ENCODE measurements around the gene BCORL1. TPM values are rescaled to one million over a fixed set of nuclear protein-coding genes. Genes with fewer than 3 reads are reported as not detected.

Gene BCORL1
- total RNA-seq, 1 experiment from 2014 or later = 2.5 TPM

DNA sequence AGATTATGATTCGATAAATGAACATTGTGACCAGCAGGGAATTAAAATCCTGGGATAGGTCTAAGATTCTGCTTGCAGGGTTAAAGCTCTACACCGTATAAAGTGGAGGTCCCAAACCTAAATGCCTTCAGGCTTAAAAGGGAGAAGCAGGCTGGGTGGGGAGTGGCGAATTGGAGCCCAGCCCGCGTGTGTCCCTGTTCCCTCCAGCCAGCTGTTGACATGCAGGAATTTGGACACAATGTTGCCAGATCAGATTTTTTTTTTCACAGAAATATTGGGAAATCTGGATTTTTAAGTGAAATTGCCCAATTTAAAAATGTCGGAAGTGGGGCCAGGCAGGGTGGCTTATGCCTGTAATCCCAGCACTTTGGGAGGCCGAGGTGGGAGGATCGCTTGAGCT is 67.4 kb downstream of the BCORL1 start:
- no peaks in the 10 kb centered on the region for H3K36me3 ChIP-seq (replicated peaks; ENCODE audit: control insufficient read depth, insufficient read depth, low read length)
- H3K27me3 ChIP-seq (ENCODE audit: control insufficient read depth, insufficient read depth, low read length) = no peaks in the 10 kb centered on the region
- no peak overlapping the region for H3K4me3 ChIP-seq (ENCODE audit: insufficient read depth, low read depth, low read length)
- no peak for DNase-seq

GRCh38 chrX:130051176-130051845 is 68.9 kb downstream of the BCORL1 start:
- no peak for DNase-seq
- Histone ChIP-seq H3K4me3 (ENCODE audit: insufficient read depth, low read depth, low read length) (no peak overlapping the region), H3K27me3 (ENCODE audit: control insufficient read depth, insufficient read depth, low read length) (no peaks in the 10 kb centered on the region), H3K36me3 (replicated peaks; ENCODE audit: control insufficient read depth, insufficient read depth, low read length) (no peaks in the 10 kb centered on the region)

DNA sequence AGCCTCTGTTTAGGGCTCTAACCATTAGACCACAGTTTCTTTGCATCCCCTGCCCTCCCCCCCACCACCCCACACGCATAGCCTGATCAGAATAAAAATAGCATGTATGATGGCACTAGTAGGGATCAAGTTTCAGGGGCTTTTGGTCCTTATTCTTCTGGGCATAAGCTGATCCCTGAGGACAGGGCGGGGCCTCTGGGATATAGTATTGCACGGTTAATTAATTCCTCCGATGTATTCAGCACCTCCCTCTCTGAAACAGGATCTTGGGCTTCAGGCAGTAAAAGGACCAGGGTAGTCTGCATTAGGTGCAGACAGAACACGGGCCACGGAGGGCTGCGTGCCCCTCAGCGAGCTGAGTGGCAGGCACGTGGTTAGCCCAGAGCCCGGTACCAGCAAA is 70.8 kb downstream of the BCORL1 start:
- Histone ChIP-seq H3K27me3 (ENCODE audit: control insufficient read depth, insufficient read depth, low read length) (peaks cover 1% of the 10 kb centered on the region), H3K4me3 (ENCODE audit: insufficient read depth, low read depth, low read length) (no peak overlapping the region), H3K36me3 (replicated peaks; ENCODE audit: control insufficient read depth, insufficient read depth, low read length) (no peaks in the 10 kb centered on the region)
- DNase-seq = no peak

DNA sequence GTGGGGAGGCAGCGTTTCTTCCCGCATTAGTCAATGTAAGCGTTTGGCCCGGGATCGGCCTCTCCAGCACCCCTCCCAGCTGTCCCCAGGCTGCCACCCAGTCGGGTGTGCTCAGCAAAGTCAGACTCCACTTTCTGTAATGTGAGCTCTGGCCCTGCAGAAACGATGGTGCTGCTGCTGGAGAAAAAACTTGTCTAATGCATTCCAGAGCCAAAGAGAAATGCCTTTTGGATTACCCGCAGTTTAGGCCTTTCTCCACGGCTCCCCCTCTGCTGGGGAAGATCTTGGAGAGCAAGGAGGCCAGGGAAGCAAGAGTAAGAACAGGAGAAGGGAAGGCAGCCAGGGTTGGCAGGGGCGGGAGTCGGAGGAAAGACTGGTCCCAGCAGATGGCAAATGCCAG is 72.7 kb downstream of the BCORL1 start:
- H3K4me3 ChIP-seq (ENCODE audit: insufficient read depth, low read depth, low read length) = no peak overlapping the region
- DNase-seq = peak; percentile 58
- no peaks in the 10 kb centered on the region for H3K36me3 ChIP-seq (replicated peaks; ENCODE audit: control insufficient read depth, insufficient read depth, low read length)
- H3K27me3 ChIP-seq (ENCODE audit: control insufficient read depth, insufficient read depth, low read length) = peaks cover 19% of the 10 kb centered on the region

GRCh38 chrX:130055899-130056298 is 73.5 kb downstream of the BCORL1 start:
- DNase-seq = peak; percentile 81
- Histone ChIP-seq H3K4me3 (ENCODE audit: insufficient read depth, low read depth, low read length) (no peak overlapping the region), H3K36me3 (replicated peaks; ENCODE audit: control insufficient read depth, insufficient read depth, low read length) (no peaks in the 10 kb centered on the region), H3K27me3 (ENCODE audit: control insufficient read depth, insufficient read depth, low read length) (peaks cover 23% of the 10 kb centered on the region)

GRCh38 chrX:130057209-130057608 is 74.8 kb downstream of the BCORL1 start:
- H3K4me3 ChIP-seq (ENCODE audit: insufficient read depth, low read depth, low read length) = no peak overlapping the region
- no peaks in the 10 kb centered on the region for H3K36me3 ChIP-seq (replicated peaks; ENCODE audit: control insufficient read depth, insufficient read depth, low read length)
- DNase-seq = peak; percentile 77
- peaks cover 36% of the 10 kb centered on the region for H3K27me3 ChIP-seq (ENCODE audit: control insufficient read depth, insufficient read depth, low read length)

GRCh38 chrX:130058652-130059051 is 76.2 kb downstream of the BCORL1 start:
- Histone ChIP-seq H3K4me3 (ENCODE audit: insufficient read depth, low read depth, low read length) (no peak overlapping the region), H3K27me3 (ENCODE audit: control insufficient read depth, insufficient read depth, low read length) (peaks cover 36% of the 10 kb centered on the region), H3K36me3 (replicated peaks; ENCODE audit: control insufficient read depth, insufficient read depth, low read length) (no peaks in the 10 kb centered on the region)
- DNase-seq = no peak

- Histone ChIP-seq H3K36me3 (replicated peaks; ENCODE audit: control insufficient read depth, insufficient read depth, low read length) (no peaks in the 10 kb centered on the region), H3K27me3 (ENCODE audit: control insufficient read depth, insufficient read depth, low read length) (peaks cover 36% of the 10 kb centered on the region), H3K4me3 (ENCODE audit: insufficient read depth, low read depth, low read length) (peak overlapping the region; percentile 58)
- peak; percentile 99 for DNase-seq
Measured at GRCh38 chrX:130060122-130061069, 78.0 kb downstream of the BCORL1 start.

GRCh38 chrX:130066975-130067615 is 84.7 kb downstream of the BCORL1 start:
- H3K4me3 ChIP-seq (ENCODE audit: insufficient read depth, low read depth, low read length) = no peak overlapping the region
- H3K36me3 ChIP-seq (replicated peaks; ENCODE audit: control insufficient read depth, insufficient read depth, low read length) = no peaks in the 10 kb centered on the region; the same call in 1 of the 2 replicates
- peaks cover 1% of the 10 kb centered on the region for H3K27me3 ChIP-seq (ENCODE audit: control insufficient read depth, insufficient read depth, low read length)
- DNase-seq = peak; percentile 46

- no peaks in the 10 kb centered on the region for H3K27me3 ChIP-seq (ENCODE audit: control insufficient read depth, insufficient read depth, low read length)
- no peak overlapping the region for H3K4me3 ChIP-seq (ENCODE audit: insufficient read depth, low read depth, low read length)
- H3K36me3 ChIP-seq (replicated peaks; ENCODE audit: control insufficient read depth, insufficient read depth, low read length) = no peaks in the 10 kb centered on the region; the same call in 1 of the 2 replicates
- DNase-seq = peak; percentile 44
Measured at GRCh38 chrX:130071611-130072344, 89.3 kb downstream of the BCORL1 start.

DNA sequence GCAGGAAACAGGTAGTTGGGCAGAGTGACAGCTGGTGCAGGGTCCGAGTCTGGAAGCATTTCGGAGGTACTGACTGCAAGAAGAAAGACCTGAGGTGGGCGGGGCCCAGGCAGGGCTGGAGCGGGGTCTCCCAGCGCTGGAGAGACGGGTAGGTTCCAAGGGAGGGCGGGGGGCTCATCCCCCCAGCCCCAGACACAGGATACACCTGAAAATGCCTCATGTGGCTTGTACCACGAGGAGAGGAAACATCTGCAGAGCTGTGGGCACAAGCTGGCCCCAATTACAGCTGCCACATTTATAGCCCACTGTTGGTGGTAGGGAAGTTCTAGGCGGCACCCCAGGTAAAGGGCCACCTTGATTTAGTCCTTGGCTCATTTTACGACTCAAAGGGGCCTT is 89.9 kb downstream of the BCORL1 start:
- Histone ChIP-seq H3K4me3 (ENCODE audit: insufficient read depth, low read depth, low read length) (no peak overlapping the region), H3K36me3 (replicated peaks; ENCODE audit: control insufficient read depth, insufficient read depth, low read length) (no peaks in the 10 kb centered on the region; the same call in 1 of the 2 replicates), H3K27me3 (ENCODE audit: control insufficient read depth, insufficient read depth, low read length) (no peaks in the 10 kb centered on the region)
- no peak for DNase-seq

DNA sequence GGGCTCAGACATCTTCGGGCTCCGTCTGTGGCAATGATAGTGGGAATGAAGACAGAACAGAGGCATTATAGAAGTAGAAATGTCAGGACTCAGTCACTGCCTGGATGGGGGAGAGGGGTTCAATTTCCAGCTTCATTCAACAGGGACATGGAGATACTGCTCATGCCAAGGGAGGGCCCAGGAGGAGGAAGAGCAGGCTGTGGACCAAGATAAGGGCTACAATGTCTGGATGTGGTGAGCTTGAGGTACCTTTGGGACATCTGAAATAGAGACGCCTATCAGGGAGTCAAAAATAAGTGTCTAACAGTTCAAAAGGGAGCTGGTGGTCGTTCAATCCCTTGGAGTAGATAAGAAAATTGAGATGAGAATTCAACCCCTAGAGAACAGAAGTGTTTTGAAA is 93.3 kb downstream of the BCORL1 start:
- Histone ChIP-seq H3K36me3 (replicated peaks; ENCODE audit: control insufficient read depth, insufficient read depth, low read length) (no peaks in the 10 kb centered on the region), H3K27me3 (ENCODE audit: control insufficient read depth, insufficient read depth, low read length) (no peaks in the 10 kb centered on the region), H3K4me3 (ENCODE audit: insufficient read depth, low read depth, low read length) (no peak overlapping the region)
- DNase-seq = no peak

GRCh38 chrX:130079824-130080406 is 97.5 kb downstream of the BCORL1 start:
- no peak overlapping the region for H3K4me3 ChIP-seq (ENCODE audit: insufficient read depth, low read depth, low read length)
- peak; percentile 88 for DNase-seq
- no peaks in the 10 kb centered on the region; the same call in 1 of the 2 replicates for H3K27me3 ChIP-seq (ENCODE audit: control insufficient read depth, insufficient read depth, low read length)
- H3K36me3 ChIP-seq (replicated peaks; ENCODE audit: control insufficient read depth, insufficient read depth, low read length) = no peaks in the 10 kb centered on the region

All from H7 (cell line).